ENCODE measurements around the gene IL11.

DNA sequence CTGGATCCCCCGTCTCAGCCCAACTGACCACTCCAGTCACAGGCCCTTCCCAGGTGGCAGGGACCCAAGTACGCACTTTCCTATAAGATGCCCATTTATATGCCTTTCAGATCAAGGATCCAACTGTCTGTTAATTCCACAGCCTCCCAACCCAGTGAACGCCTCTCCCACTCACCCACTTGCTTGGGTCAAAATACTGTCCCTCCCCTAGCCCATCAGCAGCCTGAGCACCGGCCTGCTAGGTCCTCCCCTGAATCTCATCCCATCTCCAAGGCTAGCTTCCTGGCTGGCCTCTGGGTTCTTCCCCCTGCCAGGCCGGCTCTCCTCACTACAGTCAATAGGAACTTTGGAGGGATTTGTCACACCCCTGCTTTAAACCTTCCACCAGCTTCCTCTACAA, 35.4 kb upstream of the IL11 start:
- TF ChIP-seq EZH2 (IDR thresholded peaks at IDR 0.05; ENCODE audit: insufficient read depth, low read length) (no peak), CTCF (IDR thresholded peaks at IDR 0.05; ENCODE audit: insufficient read depth, low read depth, low read length) (no peak)
